Neural progenitor cell (in vitro differentiated cells): ENCODE measurements around the gene KCNK1. TPM values are rescaled to one million over a fixed set of nuclear protein-coding genes. Genes with fewer than 3 reads are reported as not detected.

ENCODE experiments used
- DNase-seq: peaks from one replicate; pipeline ENCODE4 v3.0.0-alpha.2; 2016; ENCODE audit warnings: low spot score
- H2AFZ ChIP-seq: fragments of 200-600 bp; sonication (generic); replicated peaks from 2 replicates; pipeline ENCODE4 v1.6.1; 2016; ENCODE audit warnings: antibody characterized with exemption
- H3F3A ChIP-seq: fragments of 200-600 bp; sonication (generic); 2 replicates; pipeline ENCODE4 v1.6.1; 2016; ENCODE audit warnings: antibody characterized with exemption, low read depth
- H3K27ac ChIP-seq: fragments of 200-600 bp; sonication (generic); 2 replicates; pipeline ENCODE4 v1.5.1; 2016; ENCODE audit warnings: mild to moderate bottlenecking
- H3K27me3 ChIP-seq: fragments of 200-600 bp; sonication (generic); 2 replicates; pipeline ENCODE4 v1.6.1; 2016; ENCODE audit warnings: mild to moderate bottlenecking, moderate library complexity
- H3K36me3 ChIP-seq: fragments of 200-600 bp; sonication (generic); 2 replicates; pipeline ENCODE4 v1.5.1; 2016
- H3K4me1 ChIP-seq: fragments of 200-600 bp; sonication (generic); 2 replicates; pipeline ENCODE4 v1.6.1; 2016; ENCODE audit warnings: mixed run types
- H3K4me2 ChIP-seq: fragments of 200-600 bp; sonication (generic); 2 replicates; pipeline ENCODE4 v1.6.1; 2016
- H3K4me3 ChIP-seq: fragments of 200-600 bp; sonication (generic); 2 replicates; pipeline ENCODE4 v1.5.1; 2016
- H3K79me2 ChIP-seq: fragments of 200-600 bp; sonication (generic); 2 replicates; pipeline ENCODE4 v1.6.1; 2016; ENCODE audit warnings: low read depth
- H3K9ac ChIP-seq: fragments of 200-600 bp; sonication (generic); 2 replicates; pipeline ENCODE4 v1.6.1; 2016
- H3K9me3 ChIP-seq: fragments of 200-600 bp; sonication (generic); 2 replicates; pipeline ENCODE4 v1.5.1; 2016; ENCODE audit warnings: low read depth
- H4K20me1 ChIP-seq: fragments of 200-600 bp; sonication (generic); 2 replicates; pipeline ENCODE4 v1.6.1; 2016; ENCODE audit warnings: low read depth
- H3K27ac Mint-ChIP-seq: 3 replicates; pipeline ENCODE4 v1.8.0; 2021; ENCODE audit warnings: mixed read lengths
- H3K27me3 Mint-ChIP-seq: 2 replicates; pipeline ENCODE4 v1.8.0; 2022; ENCODE audit warnings: low read depth, mild to moderate bottlenecking, inconsistent platforms, moderate library complexity, mixed read lengths; ENCODE audit not compliant: insufficient read depth
- H3K36me3 Mint-ChIP-seq: 3 replicates; pipeline ENCODE4 v1.8.0; 2021; ENCODE audit warnings: mixed read lengths
- H3K4me1 Mint-ChIP-seq: 3 replicates; pipeline ENCODE4 v1.8.0; 2021; ENCODE audit warnings: mixed read lengths
- H3K4me3 Mint-ChIP-seq: 3 replicates; pipeline ENCODE4 v1.8.0; 2021; ENCODE audit warnings: mild to moderate bottlenecking, moderate library complexity, mixed read lengths
- H3K9me3 Mint-ChIP-seq: 3 replicates; pipeline ENCODE4 v1.8.0; 2020; ENCODE audit warnings: mixed read lengths
- EZH2 ChIP-seq: fragments of 200-600 bp; sonication (generic); IDR thresholded peaks from 2 replicates; pipeline ENCODE4 v1.6.1; 2017; ENCODE audit warnings: antibody characterized with exemption, mild to moderate bottlenecking, moderate library complexity
- EZH2phosphoT487 ChIP-seq: fragments of 200-600 bp; sonication (generic); IDR thresholded peaks from 2 replicates; pipeline ENCODE4 v1.6.1; 2017; ENCODE audit warnings: antibody characterized with exemption
- total RNA-seq: library from RNA; depleted of rRNA; stranded (reverse); fragments of >200 nt; gene quantifications from 2 replicates; pipeline ENCODE4 v1.2.3, GENCODE V29; 2015; ENCODE audit warnings: low replicate concordance
- TF ChIP-seq, protein P1 (sequence below): fragments of 200-600 bp; sonication (generic); IDR thresholded peaks from 2 replicates; pipeline ENCODE4 v1.5.1; 2017; ENCODE audit warnings: antibody characterized with exemption, mild to moderate bottlenecking

The KCNK1 gene
- total RNA-seq, 1 donor from 2014 or later: 0.11 TPM

DNA sequence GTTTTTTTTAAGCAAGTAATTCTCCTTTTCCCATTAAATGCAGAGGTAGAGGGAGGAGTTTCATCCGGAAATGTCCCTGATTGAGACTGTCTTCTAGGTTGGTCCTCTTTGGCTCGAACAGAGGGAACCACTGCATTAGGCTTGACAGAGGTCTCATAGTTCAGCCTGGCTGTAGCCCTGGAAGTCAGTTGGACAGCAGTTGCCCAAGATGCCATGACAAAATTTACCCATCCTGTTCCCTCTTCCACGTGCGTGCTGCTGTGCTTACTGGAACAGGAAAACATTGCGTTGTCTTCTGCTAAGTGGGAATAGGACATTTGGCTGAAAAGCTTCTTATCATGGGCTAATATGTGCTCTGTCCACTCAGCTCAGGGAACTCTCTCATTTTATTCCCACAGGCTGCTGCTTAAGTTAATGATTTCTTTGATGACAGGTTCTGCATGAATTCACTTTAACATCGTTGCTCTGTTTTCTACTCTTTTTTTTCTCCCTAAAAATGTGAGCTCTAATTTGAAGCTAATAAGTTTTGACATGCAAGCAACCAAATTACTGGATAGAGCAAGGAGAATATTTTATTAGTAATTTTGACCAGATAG lies 18.0 kb downstream of the KCNK1 start:
- Histone ChIP-seq H3K27me3 (no peaks in the 10 kb centered on the region), H4K20me1 (no peaks in the 10 kb centered on the region), H3K27ac (no peak overlapping the region), H3K9ac (no peak overlapping the region), H3K4me3 (no peak overlapping the region), H3K36me3 (no peaks in the 10 kb centered on the region), H2AFZ (no peak overlapping the region), H3F3A (no peaks in the 10 kb centered on the region), H3K4me1 (peaks cover 4% of the 10 kb centered on the region), H3K4me2 (no peak overlapping the region), H3K79me2 (no peaks in the 10 kb centered on the region), H3K9me3 (no peaks in the 10 kb centered on the region)
- no peak overlapping the region for H3K27ac Mint-ChIP-seq
- no peak for DNase-seq
- no peak overlapping the region for H3K4me3 Mint-ChIP-seq
- peaks cover 6% of the 10 kb centered on the region for H3K9me3 Mint-ChIP-seq
- TF ChIP-seq, protein P1, sequence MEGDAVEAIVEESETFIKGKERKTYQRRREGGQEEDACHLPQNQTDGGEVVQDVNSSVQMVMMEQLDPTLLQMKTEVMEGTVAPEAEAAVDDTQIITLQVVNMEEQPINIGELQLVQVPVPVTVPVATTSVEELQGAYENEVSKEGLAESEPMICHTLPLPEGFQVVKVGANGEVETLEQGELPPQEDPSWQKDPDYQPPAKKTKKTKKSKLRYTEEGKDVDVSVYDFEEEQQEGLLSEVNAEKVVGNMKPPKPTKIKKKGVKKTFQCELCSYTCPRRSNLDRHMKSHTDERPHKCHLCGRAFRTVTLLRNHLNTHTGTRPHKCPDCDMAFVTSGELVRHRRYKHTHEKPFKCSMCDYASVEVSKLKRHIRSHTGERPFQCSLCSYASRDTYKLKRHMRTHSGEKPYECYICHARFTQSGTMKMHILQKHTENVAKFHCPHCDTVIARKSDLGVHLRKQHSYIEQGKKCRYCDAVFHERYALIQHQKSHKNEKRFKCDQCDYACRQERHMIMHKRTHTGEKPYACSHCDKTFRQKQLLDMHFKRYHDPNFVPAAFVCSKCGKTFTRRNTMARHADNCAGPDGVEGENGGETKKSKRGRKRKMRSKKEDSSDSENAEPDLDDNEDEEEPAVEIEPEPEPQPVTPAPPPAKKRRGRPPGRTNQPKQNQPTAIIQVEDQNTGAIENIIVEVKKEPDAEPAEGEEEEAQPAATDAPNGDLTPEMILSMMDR: no peak
- no peak for TF ChIP-seq EZH2phosphoT487
- TF ChIP-seq EZH2: no peak
- H3K27me3 Mint-ChIP-seq: peaks cover 5% of the 10 kb centered on the region
- peaks cover 12% of the 10 kb centered on the region for H3K4me1 Mint-ChIP-seq
- peaks cover 3% of the 10 kb centered on the region for H3K36me3 Mint-ChIP-seq

DNA sequence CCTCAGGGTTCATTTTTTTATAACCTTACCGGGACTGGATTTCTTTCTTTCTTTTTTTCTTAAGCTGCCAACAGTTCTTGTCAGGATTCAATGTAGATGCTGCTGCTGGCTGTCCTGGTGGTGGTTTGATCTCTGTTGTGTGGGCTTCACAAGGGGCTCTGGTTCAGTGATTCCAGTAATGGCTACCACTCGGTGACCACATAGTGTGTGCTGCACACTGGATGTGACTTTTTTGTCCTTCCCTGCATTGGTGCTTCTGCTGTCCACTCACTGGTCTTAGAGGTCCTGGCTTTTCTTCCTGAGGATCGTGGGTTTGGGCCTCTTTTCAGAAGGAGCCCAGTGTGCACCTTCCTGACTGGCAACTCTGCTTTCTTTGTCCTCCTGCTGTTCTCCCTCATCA lies 18.5 kb downstream of the KCNK1 start:
- no peaks in the 10 kb centered on the region for H3K9me3 ChIP-seq
- H3F3A ChIP-seq: no peaks in the 10 kb centered on the region
- H3K27ac ChIP-seq: no peak overlapping the region
- DNase-seq: no peak
- TF ChIP-seq, protein P1: no peak
- TF ChIP-seq EZH2: no peak
- TF ChIP-seq EZH2phosphoT487: no peak
- peaks cover 5% of the 10 kb centered on the region for H3K27me3 Mint-ChIP-seq
- H3K27me3 ChIP-seq: no peaks in the 10 kb centered on the region
- H3K4me2 ChIP-seq: no peak overlapping the region
- no peaks in the 10 kb centered on the region for H3K36me3 ChIP-seq
- peaks cover 12% of the 10 kb centered on the region for H3K4me1 Mint-ChIP-seq
- H3K4me3 Mint-ChIP-seq: no peak overlapping the region
- H4K20me1 ChIP-seq: no peaks in the 10 kb centered on the region
- peaks cover 4% of the 10 kb centered on the region for H3K4me1 ChIP-seq
- no peak overlapping the region for H3K4me3 ChIP-seq
- peaks cover 3% of the 10 kb centered on the region for H3K36me3 Mint-ChIP-seq
- H3K9ac ChIP-seq: no peak overlapping the region
- H2AFZ ChIP-seq: no peak overlapping the region
- H3K79me2 ChIP-seq: no peaks in the 10 kb centered on the region
- H3K27ac Mint-ChIP-seq: no peak overlapping the region
- H3K9me3 Mint-ChIP-seq: peaks cover 6% of the 10 kb centered on the region

DNA sequence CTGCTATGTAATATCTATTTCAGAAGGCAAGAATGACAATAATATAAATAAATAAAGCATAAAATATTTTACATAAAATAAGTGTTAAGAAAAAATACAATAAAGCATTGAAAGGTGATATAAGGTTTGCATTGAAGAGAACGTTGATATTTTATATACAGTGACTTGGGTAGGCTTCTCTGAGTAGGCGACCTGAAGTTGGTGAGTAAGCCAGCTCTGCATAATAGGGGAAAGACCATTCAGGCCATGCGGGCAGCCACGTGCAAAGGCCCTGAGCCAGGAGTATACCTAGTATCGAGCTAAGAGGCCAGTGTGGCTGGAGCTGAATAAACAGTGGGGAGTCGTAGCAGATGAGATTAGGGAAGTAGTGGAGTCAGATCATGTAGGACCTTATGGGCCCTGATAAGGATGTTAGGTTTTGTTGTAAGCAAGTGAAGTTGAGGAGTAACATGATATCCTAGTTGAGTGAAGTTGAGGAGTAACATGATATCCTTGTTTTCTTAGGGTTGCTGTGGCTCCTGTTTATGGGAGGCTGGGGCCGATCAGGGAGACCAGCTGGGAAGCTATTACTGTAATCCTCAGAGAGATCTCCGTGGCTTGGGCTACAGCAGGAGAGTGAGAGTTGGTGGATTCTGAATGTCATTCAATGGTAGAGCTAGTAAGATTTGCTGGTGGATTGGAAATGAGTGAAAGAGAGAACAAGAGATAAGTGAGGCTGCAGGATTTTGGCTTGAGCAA lies 22.0 kb downstream of the KCNK1 start:
- Histone ChIP-seq H3K9me3 (no peaks in the 10 kb centered on the region), H3K9ac (no peak overlapping the region), H4K20me1 (no peaks in the 10 kb centered on the region), H3K4me2 (no peak overlapping the region), H3K4me3 (no peak overlapping the region), H3K36me3 (no peaks in the 10 kb centered on the region), H3K27ac (no peak overlapping the region), H2AFZ (peak overlapping the region; percentile 17), H3K79me2 (no peaks in the 10 kb centered on the region), H3K27me3 (no peaks in the 10 kb centered on the region), H3K4me1 (peaks cover 4% of the 10 kb centered on the region), H3F3A (no peaks in the 10 kb centered on the region)
- H3K4me1 Mint-ChIP-seq: peaks cover 12% of the 10 kb centered on the region
- H3K27ac Mint-ChIP-seq: no peak overlapping the region
- no peak for TF ChIP-seq EZH2
- TF ChIP-seq, protein P1: no peak
- TF ChIP-seq EZH2phosphoT487: no peak
- peaks cover 5% of the 10 kb centered on the region for H3K27me3 Mint-ChIP-seq
- no peak overlapping the region for H3K4me3 Mint-ChIP-seq
- peaks cover 6% of the 10 kb centered on the region for H3K9me3 Mint-ChIP-seq
- peaks cover 3% of the 10 kb centered on the region for H3K36me3 Mint-ChIP-seq
- DNase-seq: no peak
